Measurements from ENCODE around the gene EEF2K. TPM values are rescaled to one million over a fixed set of nuclear protein-coding genes. Genes with fewer than 3 reads are reported as not detected.
"Not testable (repeated sequence)": the region's sequence is repeated elsewhere in the genome, so short reads cannot be mapped to it uniquely, and the experiment has no call there.

EEF2K gene
- total and polyA plus RNA-seq, 7 donors = 3.6 to 54.8 (median 37.2) TPM

- peak overlapping the region in 2 of 4 donors; percentile 46 to 53 for H3K4me3 ChIP-seq
- H3K9me3 ChIP-seq = no peaks in the 10 kb centered on the region
- no peaks in the 10 kb centered on the region for H3K27me3 ChIP-seq
- peaks cover 0 to 38% (median 29%) of the 10 kb centered on the region in 4 donors for H3K4me1 ChIP-seq
- intact Hi-C loops (cut with DNase I) = loop anchor here (1.0 kb wide), 1 partner anchor 102 kb away; the partner anchor contains the start of gene POLR3E
- no peak for DNase-seq
- no peak for TF ChIP-seq EP300 (IDR thresholded peaks at IDR 0.05)
- TF ChIP-seq, protein P1, sequence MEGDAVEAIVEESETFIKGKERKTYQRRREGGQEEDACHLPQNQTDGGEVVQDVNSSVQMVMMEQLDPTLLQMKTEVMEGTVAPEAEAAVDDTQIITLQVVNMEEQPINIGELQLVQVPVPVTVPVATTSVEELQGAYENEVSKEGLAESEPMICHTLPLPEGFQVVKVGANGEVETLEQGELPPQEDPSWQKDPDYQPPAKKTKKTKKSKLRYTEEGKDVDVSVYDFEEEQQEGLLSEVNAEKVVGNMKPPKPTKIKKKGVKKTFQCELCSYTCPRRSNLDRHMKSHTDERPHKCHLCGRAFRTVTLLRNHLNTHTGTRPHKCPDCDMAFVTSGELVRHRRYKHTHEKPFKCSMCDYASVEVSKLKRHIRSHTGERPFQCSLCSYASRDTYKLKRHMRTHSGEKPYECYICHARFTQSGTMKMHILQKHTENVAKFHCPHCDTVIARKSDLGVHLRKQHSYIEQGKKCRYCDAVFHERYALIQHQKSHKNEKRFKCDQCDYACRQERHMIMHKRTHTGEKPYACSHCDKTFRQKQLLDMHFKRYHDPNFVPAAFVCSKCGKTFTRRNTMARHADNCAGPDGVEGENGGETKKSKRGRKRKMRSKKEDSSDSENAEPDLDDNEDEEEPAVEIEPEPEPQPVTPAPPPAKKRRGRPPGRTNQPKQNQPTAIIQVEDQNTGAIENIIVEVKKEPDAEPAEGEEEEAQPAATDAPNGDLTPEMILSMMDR (IDR thresholded peaks at IDR 0.05) = no peak
- TF ChIP-seq POLR2A (IDR thresholded peaks at IDR 0.05) = no peak
- TF ChIP-seq POLR2AphosphoS5 (IDR thresholded peaks at IDR 0.05) = no peak
- no peaks in the 10 kb centered on the region for H3K36me3 ChIP-seq
- peak overlapping the region; percentile 73 to 84 (median 77) for H3K27ac ChIP-seq
Measured at GRCh38 chr16:22195445-22195694, 10.7 kb upstream of the EEF2K start.

DNA sequence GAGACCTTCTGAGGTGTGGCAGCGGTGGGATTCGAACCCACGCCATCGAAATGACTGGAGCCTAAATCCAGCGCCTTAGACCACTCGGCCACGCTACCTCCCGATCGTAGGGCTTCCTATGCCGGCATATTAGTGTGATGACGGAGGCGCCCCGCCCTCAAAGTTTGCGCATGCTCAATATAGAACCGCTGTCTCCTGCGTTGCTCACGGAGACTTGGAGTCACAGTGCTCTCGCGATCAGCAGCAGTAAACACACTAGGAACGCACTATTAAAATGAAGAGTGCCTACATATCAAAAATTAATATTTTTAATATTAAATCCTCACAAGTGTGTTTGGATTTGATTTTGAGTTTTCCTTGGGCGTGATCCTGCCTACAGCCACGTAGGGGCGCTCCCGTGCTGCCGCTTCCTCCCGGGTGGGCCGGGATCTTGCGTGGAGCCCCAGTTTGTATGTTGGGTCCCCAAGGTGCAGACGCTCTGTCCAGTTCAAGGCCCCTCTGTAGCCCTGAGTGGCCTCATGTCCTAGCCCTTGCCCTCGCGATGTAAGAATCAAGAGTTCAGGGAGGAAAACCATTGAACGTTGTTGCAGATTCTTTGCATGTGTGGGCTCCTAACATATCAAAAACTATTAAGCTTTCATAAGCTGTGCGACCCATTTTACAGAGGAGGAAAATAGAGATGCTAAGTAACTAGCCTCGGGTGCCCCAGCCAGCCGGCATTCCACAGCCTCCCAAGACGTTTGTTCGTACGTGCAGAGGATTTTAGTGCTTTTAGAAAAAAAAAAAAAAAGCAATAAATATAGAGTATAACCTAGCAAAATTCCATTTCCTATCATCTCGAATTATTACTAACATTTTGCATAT lies 10.2 kb upstream of the EEF2K start:
- H3K4me3 ChIP-seq = peak overlapping the region; percentile 41 to 53 (median 46)
- no peaks in the 10 kb centered on the region for H3K27me3 ChIP-seq
- intact Hi-C loops (cut with DNase I) = loop anchor here (1.0 kb wide), 1 partner anchor 101 kb away; the partner anchor contains the start of gene POLR3E
- H3K27ac ChIP-seq = peak overlapping the region; percentile 73 to 84 (median 77)
- peaks cover 0 to 38% (median 29%) of the 10 kb centered on the region in 4 donors for H3K4me1 ChIP-seq
- DNase-seq = peak; percentile 95
- WGBS, 2 donors = 1 to 3% methylated on average over 39 of the region's 39 CpGs
- H3K36me3 ChIP-seq = no peaks in the 10 kb centered on the region
- TF ChIP-seq EP300 (IDR thresholded peaks at IDR 0.05) (no peak), POLR2AphosphoS5 (IDR thresholded peaks at IDR 0.05) (peak; percentile 57 to 71 (median 63)), POLR2A (IDR thresholded peaks at IDR 0.05) (no peak)
- TF ChIP-seq, protein P1 (IDR thresholded peaks at IDR 0.05) = peak; percentile 89 to 97 (median 94)
- no peaks in the 10 kb centered on the region for H3K9me3 ChIP-seq

DNA sequence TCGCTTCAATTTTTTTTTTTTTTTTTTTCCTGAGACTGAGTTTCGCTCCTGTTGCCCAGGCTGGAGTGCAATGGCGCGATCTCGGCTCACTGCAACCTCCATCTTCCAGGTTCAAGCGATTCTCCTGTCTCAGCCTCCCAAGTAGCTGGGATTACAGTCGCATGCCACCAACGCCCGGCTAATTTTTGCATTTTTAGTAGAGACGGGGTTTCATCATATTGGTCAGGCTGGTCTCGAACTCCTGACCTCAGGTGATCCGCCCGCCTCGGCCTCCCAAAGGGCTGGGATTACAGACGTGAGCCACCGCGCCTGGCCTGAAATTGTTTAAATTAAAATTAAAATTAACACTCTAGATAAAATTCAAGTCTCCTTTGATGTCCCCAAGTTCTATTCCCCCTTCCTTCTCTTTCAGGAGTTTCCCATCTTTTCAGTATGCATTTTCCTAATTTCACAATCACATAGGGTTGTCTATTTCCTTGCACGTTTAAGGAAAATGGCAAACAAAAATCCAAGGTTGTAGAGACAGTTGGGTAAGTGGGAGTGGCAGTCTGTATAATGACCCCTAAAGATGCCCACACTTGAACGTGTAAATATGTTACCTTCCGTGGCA lies 9.4 kb upstream of the EEF2K start:
- H3K9me3 ChIP-seq; H3K36me3 ChIP-seq; DNase-seq; intact Hi-C loops (cut with DNase I); H3K27me3 ChIP-seq: not testable (repeated sequence)
- peaks cover 0 to 38% (median 26%) of the 10 kb centered on the region in 4 donors for H3K4me1 ChIP-seq
- H3K4me3 ChIP-seq = peak overlapping the region in 3 of 4 donors; percentile 46 to 53 (median 46)
- peak overlapping the region in 1 of 4 donors; percentile 73 for H3K27ac ChIP-seq
- WGBS, 2 donors = 12 to 37% methylated on average over 20 of the region's 20 CpGs

GRCh38 chr16:22198547-22199293 lies 7.4 kb upstream of the EEF2K start:
- peak overlapping the region; percentile 74 to 84 (median 80) for H3K27ac ChIP-seq
- no peak overlapping the region for H3K4me3 ChIP-seq
- WGBS, 2 donors = 77 to 83% methylated on average over 7 of the region's 7 CpGs
- H3K4me1 ChIP-seq = peaks cover 0 to 23% (median 17%) of the 10 kb centered on the region in 4 donors
- H3K36me3 ChIP-seq = no peaks in the 10 kb centered on the region
- DNase-seq = no peak
- H3K27me3 ChIP-seq = no peaks in the 10 kb centered on the region
- no peaks in the 10 kb centered on the region for H3K9me3 ChIP-seq
- intact Hi-C loops (cut with DNase I) = no loop called here
- no peak for TF ChIP-seq POLR2AphosphoS5 (IDR thresholded peaks at IDR 0.05)
- TF ChIP-seq, protein P1 (IDR thresholded peaks at IDR 0.05) = no peak
- no peak for TF ChIP-seq POLR2A (IDR thresholded peaks at IDR 0.05)
- no peak for TF ChIP-seq EP300 (IDR thresholded peaks at IDR 0.05)

DNA sequence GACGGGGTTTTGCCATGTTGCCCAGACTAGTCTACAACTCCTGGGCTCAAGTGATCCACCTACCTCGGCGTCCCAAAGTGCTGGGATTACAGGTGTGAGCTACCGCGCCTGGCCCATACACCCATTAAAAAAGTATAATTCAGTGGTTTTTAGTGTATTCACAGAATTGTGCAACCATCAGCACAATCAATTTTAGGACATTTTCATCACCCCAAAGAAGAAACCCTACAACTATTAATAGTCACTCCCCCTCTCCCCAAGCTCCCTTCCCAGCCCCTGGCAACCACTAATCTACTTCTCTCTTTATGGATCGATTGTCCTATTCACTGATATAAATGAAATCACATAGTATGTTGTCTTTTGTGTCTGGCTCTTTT lies 3.8 kb upstream of the EEF2K start:
- intact Hi-C loops (cut with DNase I) = no loop called here
- H3K4me1 ChIP-seq = peaks cover 0 to 24% (median 16%) of the 10 kb centered on the region in 4 donors
- WGBS, 2 donors = 66 to 95% methylated on average over 6 of the region's 6 CpGs
- no peak overlapping the region for H3K27ac ChIP-seq
- H3K36me3 ChIP-seq = no peaks in the 10 kb centered on the region
- H3K9me3 ChIP-seq = no peaks in the 10 kb centered on the region
- H3K27me3 ChIP-seq = no peaks in the 10 kb centered on the region
- no peak for DNase-seq
- TF ChIP-seq POLR2A (IDR thresholded peaks at IDR 0.05) = no peak
- no peak for TF ChIP-seq POLR2AphosphoS5 (IDR thresholded peaks at IDR 0.05)
- no peak for TF ChIP-seq EP300 (IDR thresholded peaks at IDR 0.05)
- TF ChIP-seq, protein P1 (IDR thresholded peaks at IDR 0.05) = no peak
- H3K4me3 ChIP-seq = no peak overlapping the region

All from sigmoid colon (tissue), 7 donors.